ENCODE data around the gene ANKRD63. TPM values are rescaled to one million over a fixed set of nuclear protein-coding genes. Genes with fewer than 3 reads are reported as not detected.

Gene ANKRD63
- total and polyA plus RNA-seq, 2 of the 8 experiments (the other 6 are each of a cell fraction or from before 2014, with no cell fraction given) = 0.18 to 0.26 TPM

GRCh38 chr15:40232625-40233070 is 50.2 kb downstream of the ANKRD63 start (continued):
- no peak for TF ChIP-seq TAF1 (IDR thresholded peaks at IDR 0.05; ENCODE audit: low read depth, low read length)

Other genes with a start within 250 kb of the ANKRD63 start
- gene SRP14, start 243.9 kb downstream of the ANKRD63 start, total RNA-seq (2021; fragmentation: NEBNext Ultra II Directional; extraction: Animal tissue kit (Norgen Biotek cat#: 25700)) = 180 and 186 TPM in 2 replicates
- gene SRP14, start 243.9 kb downstream of the ANKRD63 start, polyA plus RNA-seq (2011; rRNA removed) = 121 and 223 TPM in 2 replicates
- gene BMF, start 174.2 kb downstream of the ANKRD63 start, total RNA-seq (2021; fragmentation: NEBNext Ultra II Directional; extraction: Animal tissue kit (Norgen Biotek cat#: 25700)) = 24.2 and 30.9 TPM in 2 replicates
- gene BMF, start 174.2 kb downstream of the ANKRD63 start, polyA plus RNA-seq (2011; rRNA removed) = 21.2 and 29.0 TPM in 2 replicates
- 144 and 153 TPM in 2 replicates for gene BUB1B, start 122.0 kb downstream of the ANKRD63 start, total RNA-seq (2021; fragmentation: NEBNext Ultra II Directional; extraction: Animal tissue kit (Norgen Biotek cat#: 25700))
- gene BUB1B, start 122.0 kb downstream of the ANKRD63 start, polyA plus RNA-seq (2011; rRNA removed) = 31.7 and 48.9 TPM in 2 replicates
- 9.0 and 9.4 TPM in 2 replicates for gene PAK6, start 44.0 kb downstream of the ANKRD63 start, total RNA-seq (2021; fragmentation: NEBNext Ultra II Directional; extraction: Animal tissue kit (Norgen Biotek cat#: 25700))
- 6.9 and 12.5 TPM in 2 replicates for gene PAK6, start 44.0 kb downstream of the ANKRD63 start, polyA plus RNA-seq (2011; rRNA removed)
- 8.4 and 9.4 TPM in 2 replicates for gene PLCB2, start 24.9 kb upstream of the ANKRD63 start, total RNA-seq (2021; fragmentation: NEBNext Ultra II Directional; extraction: Animal tissue kit (Norgen Biotek cat#: 25700))
- 7.2 and 11.3 TPM in 2 replicates for gene PLCB2, start 24.9 kb upstream of the ANKRD63 start, polyA plus RNA-seq (2011; rRNA removed)
- gene INAFM2, start 40.6 kb upstream of the ANKRD63 start, total RNA-seq (2021; fragmentation: NEBNext Ultra II Directional; extraction: Animal tissue kit (Norgen Biotek cat#: 25700)) = 35.1 and 38.2 TPM in 2 replicates
- gene INAFM2, start 40.6 kb upstream of the ANKRD63 start, polyA plus RNA-seq (2011; rRNA removed) = 9.6 and 15.3 TPM in 2 replicates
- 0.33 and 0.78 TPM in 2 replicates for gene CCDC9B, start 57.9 kb upstream of the ANKRD63 start, total RNA-seq (2021; fragmentation: NEBNext Ultra II Directional; extraction: Animal tissue kit (Norgen Biotek cat#: 25700))
- 0.45 and 0.63 TPM in 2 replicates for gene CCDC9B, start 57.9 kb upstream of the ANKRD63 start, polyA plus RNA-seq (2011; rRNA removed)
- gene PHGR1, start 68.0 kb upstream of the ANKRD63 start, total RNA-seq (2021; fragmentation: NEBNext Ultra II Directional; extraction: Animal tissue kit (Norgen Biotek cat#: 25700)) = not detected in 2 replicates
- gene PHGR1, start 68.0 kb upstream of the ANKRD63 start, polyA plus RNA-seq (2011; rRNA removed) = not detected in 2 replicates
- gene DISP2, start 75.2 kb upstream of the ANKRD63 start, total RNA-seq (2021; fragmentation: NEBNext Ultra II Directional; extraction: Animal tissue kit (Norgen Biotek cat#: 25700)) = 1.2 and 3.4 TPM in 2 replicates
- 0.45 and 0.72 TPM in 2 replicates for gene DISP2, start 75.2 kb upstream of the ANKRD63 start, polyA plus RNA-seq (2011; rRNA removed)
- 67.4 and 79.4 TPM in 2 replicates for gene KNSTRN, start 99.7 kb upstream of the ANKRD63 start, total RNA-seq (2021; fragmentation: NEBNext Ultra II Directional; extraction: Animal tissue kit (Norgen Biotek cat#: 25700))
- 18.6 and 25.1 TPM in 2 replicates for gene KNSTRN, start 99.7 kb upstream of the ANKRD63 start, polyA plus RNA-seq (2011; rRNA removed)
- 78.8 and 80.0 TPM in 2 replicates for gene IVD, start 122.7 kb upstream of the ANKRD63 start, total RNA-seq (2021; fragmentation: NEBNext Ultra II Directional; extraction: Animal tissue kit (Norgen Biotek cat#: 25700))
- 55.2 and 63.7 TPM in 2 replicates for gene IVD, start 122.7 kb upstream of the ANKRD63 start, polyA plus RNA-seq (2011; rRNA removed)
- 38.9 and 40.0 TPM in 2 replicates for gene BAHD1, start 157.9 kb upstream of the ANKRD63 start, total RNA-seq (2021; fragmentation: NEBNext Ultra II Directional; extraction: Animal tissue kit (Norgen Biotek cat#: 25700))
- 15.0 and 23.4 TPM in 2 replicates for gene BAHD1, start 157.9 kb upstream of the ANKRD63 start, polyA plus RNA-seq (2011; rRNA removed)
- gene CHST14, start 187.9 kb upstream of the ANKRD63 start, total RNA-seq (2021; fragmentation: NEBNext Ultra II Directional; extraction: Animal tissue kit (Norgen Biotek cat#: 25700)) = 17.7 and 20.3 TPM in 2 replicates
- 13.4 and 15.2 TPM in 2 replicates for gene CHST14, start 187.9 kb upstream of the ANKRD63 start, polyA plus RNA-seq (2011; rRNA removed)

All from H1 (cell line).